A172 (cell line): ENCODE results near the gene TMED4. TPM values are rescaled to one million over a fixed set of nuclear protein-coding genes. Genes with fewer than 3 reads are reported as not detected.
A peak's percentile ranks its signal among the peaks of the same experiment; 100 is the strongest.

Experiments used
- DNase-seq: peaks from one replicate; pipeline ENCODE4 v3.0.0-alpha.2; 2015; ENCODE audit warnings: low spot score
- total RNA-seq: library from RNA; depleted of rRNA; stranded (reverse); fragments of >200 nt; shearing (Covaris generic); gene quantifications from 2 replicates; pipeline ENCODE4 v1.2.3, GENCODE V29; 2014; rRNA removed

Gene TMED4
- 141 and 265 TPM in 2 replicates for total RNA-seq

GRCh38 chr7:44581879-44582603 is at the start of gene TMED4:
Gene TMED4, minus strand, starts transcription at chr7:44582231. Its CDS starts 25 bp downstream, at chr7:44582206.
- DNase-seq = peak; percentile 99

- no peak for DNase-seq
Measured at GRCh38 chr7:44631458-44632115, 49.6 kb upstream of the TMED4 start.

GRCh38 chr7:44630792-44631457 is 48.9 kb upstream of the TMED4 start:
- no peak for DNase-seq

- no peak for DNase-seq
Measured at GRCh38 chr7:44629829-44630522, 47.9 kb upstream of the TMED4 start.

- no peak for DNase-seq
Measured at GRCh38 chr7:44626620-44627019, 44.6 kb upstream of the TMED4 start.

GRCh38 chr7:44625526-44626471 is 43.8 kb upstream of the TMED4 start:
- no peak for DNase-seq

GRCh38 chr7:44624318-44624717 is 42.3 kb upstream of the TMED4 start:
- no peak for DNase-seq

GRCh38 chr7:44622342-44623151 is 40.5 kb upstream of the TMED4 start:
- DNase-seq = no peak

GRCh38 chr7:44621750-44622103 is 39.7 kb upstream of the TMED4 start:
- DNase-seq = no peak

GRCh38 chr7:44621034-44621749 is 39.2 kb upstream of the TMED4 start:
- peak; percentile 67 for DNase-seq

GRCh38 chr7:44618753-44619152 is 36.7 kb upstream of the TMED4 start:
- no peak for DNase-seq

- no peak for DNase-seq
Measured at GRCh38 chr7:44618045-44618444, 36.0 kb upstream of the TMED4 start.

- peak; percentile 43 for DNase-seq
Measured at GRCh38 chr7:44617225-44617890, 35.3 kb upstream of the TMED4 start.

- DNase-seq = no peak
Measured at GRCh38 chr7:44616545-44616944, 34.5 kb upstream of the TMED4 start.

GRCh38 chr7:44615793-44616192 is 33.8 kb upstream of the TMED4 start:
- no peak for DNase-seq

GRCh38 chr7:44615149-44615611 is 33.1 kb upstream of the TMED4 start:
- peak; percentile 64 for DNase-seq

- DNase-seq = no peak
Measured at GRCh38 chr7:44609829-44610228, 27.8 kb upstream of the TMED4 start.

- DNase-seq = peak; percentile 69
Measured at GRCh38 chr7:44608916-44609648, 27.1 kb upstream of the TMED4 start.
